Fibroblast of gingiva (primary cell): Measurements from ENCODE around the gene ZNF440.
A peak's percentile ranks its signal among the peaks of the same experiment; 100 is the strongest.
"Not testable (repeated sequence)": the region's sequence is repeated elsewhere in the genome, so short reads cannot be mapped to it uniquely, and the experiment has no call there.

ENCODE experiments used
- DNase-seq: peaks from one replicate; pipeline ENCODE4 v3.0.0-alpha.2; 2011; ENCODE audit warnings: low read depth

The ZNF440 gene

DNA sequence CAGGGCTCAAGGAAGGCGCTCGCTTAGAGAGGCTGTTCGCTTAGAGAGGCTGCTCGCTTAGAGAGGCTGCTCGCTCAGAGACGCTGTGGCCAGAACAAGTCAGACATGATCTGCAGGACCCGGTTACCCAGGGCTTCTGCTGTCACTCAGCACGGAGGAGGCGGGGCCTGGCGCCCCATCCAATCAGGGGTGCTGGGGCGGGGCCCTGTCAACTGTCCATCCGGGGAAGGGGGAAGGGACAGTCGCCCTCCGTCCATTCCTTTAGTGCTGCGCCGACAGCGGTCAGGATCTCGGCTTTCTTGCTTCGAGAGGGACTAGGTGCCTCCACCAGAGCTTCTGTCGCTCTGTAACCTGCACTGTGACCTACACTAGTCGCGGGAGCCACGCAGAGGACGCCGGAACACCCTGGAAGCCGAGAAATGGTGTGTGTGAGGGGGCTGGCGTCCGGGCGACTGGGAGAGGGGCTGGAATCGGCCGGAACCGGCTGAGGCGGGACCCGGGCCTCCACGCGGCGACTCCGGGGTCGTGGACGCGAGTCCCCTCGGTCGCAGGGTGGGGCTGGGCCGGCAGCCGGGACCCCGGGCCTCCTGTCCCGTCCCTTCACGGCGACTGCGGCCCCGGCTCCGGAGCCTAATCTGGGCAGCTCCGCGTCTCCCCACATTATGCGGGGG is at the start of gene ZNF440:
TSS of gene ZNF440 (plus strand) at position 245 of the 671 bp plus-strand sequence. CDS start at position 420, 175 bp downstream.
- DNase-seq: peak; percentile 90

DNA sequence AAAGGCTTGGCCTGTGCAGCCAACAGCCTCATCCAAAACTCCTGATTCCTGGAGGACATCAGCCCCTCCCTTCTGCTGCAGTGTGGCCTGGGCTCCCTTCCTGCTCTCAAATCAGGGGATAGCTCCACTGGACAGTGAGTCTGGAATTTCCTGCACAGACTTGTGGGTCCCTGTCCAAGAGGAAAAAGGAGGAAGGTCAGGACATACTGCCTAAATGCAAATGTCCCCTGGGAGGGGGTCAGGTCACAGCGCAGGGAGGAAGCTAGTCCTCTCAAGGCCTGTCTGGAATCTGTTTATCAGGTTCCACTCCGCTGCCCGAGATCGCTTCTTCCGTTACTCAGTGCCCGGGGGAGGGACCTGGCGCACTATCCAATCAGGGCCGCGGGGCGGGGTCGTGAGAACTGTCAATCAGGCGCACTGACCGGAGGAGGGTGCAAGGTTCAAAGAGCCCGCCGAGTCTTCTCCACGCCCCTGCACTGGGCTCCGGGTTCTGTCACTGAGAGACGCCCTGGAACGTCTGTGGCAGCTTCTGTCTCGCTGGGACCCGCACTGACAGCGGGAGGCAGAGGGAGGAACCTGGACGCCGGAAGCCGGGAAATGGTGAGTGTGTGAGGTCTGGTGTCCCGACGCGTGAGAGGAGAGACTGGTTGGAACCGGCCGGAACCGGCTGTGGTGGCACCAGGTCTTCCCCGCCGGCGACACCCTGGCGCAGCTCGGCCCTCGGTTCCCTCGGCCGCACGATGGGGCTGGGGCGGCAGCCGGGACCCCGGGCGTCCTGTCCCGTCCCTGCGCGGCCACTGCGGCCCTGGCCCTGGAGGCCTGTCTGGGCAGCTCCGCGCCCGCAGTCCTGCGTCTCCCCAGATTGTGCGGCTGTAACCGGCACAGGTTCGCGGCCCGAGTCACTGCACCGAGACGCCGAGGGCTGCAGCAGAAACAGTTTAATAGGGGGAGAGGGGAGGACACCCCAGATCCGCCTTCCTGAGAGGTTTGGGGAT is 47.2 kb upstream of the ZNF440 start, which contains the start of gene ZNF441:
TSS of gene ZNF441 (plus strand) at position 404 of the 995 bp plus-strand sequence. CDS start at position 598, 194 bp downstream.
- peak; percentile 95 for DNase-seq

DNA sequence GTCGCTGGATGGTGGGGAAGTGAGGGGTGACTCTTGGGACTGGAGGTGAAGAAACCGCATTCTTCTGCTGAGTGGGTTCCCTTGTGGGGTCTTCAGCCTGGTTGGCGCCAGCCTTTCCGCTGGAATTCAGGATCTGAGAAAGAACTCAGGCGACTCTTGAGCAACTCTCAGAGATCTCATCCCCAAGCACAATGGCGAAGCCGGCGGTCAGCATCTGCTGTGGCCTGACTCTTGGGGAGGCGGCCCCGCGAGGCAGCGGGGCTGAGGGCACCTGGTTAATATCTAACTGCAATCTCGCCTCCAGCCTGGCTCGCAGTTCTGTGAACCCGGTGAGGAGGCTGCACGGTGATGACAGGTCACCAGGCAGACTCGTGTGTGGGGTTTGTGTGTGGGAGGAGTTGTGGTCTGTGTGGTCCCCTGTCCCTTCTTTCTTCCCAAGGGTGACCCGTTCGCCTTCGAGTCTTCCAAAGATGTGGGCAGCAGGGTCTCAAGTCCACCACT is 46.4 kb upstream of the ZNF440 start:
- DNase-seq: peak; percentile 29

DNA sequence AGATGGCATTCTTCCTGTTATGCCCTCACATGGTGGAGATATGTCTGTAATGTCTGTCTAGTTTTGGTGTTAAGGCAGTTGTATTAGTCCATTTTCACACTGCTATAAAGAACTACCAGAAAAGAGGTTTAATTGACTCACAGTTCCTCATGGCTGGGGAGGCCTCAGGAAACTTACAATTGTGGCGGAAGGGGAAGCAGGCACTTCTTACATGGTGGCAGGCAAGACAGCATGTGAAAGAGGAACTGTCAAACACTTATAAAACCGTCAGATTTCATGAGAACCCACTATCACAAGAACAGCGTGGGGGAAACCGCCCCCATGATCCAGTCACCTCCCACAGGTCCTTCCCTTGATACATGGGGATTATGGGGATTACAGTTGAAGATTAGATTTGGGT is 44.1 kb upstream of the ZNF440 start:
- DNase-seq: no peak

GRCh38 chr19:11771520-11771919 is 42.6 kb upstream of the ZNF440 start:
- not testable (repeated sequence) for DNase-seq

DNA sequence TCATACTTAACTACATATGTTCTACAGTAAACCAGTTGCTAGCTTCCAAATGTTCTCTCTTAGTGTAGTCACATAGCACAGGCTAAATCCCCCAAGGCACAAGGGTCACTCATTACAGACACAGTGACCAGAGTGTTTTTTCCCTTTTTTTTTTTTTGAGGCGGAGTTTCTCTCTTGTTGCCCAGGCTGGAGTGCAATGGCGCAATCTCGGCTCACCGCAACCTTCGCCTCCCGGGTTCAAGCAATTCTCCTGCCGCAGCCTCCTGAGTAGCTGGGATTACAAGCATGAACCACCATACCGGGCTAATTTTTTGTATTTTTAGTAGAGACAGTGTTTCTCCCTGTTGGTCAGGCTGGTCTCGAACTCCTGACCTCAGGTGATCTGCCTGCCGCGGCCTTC is 37.4 kb upstream of the ZNF440 start:
- not testable (repeated sequence) for DNase-seq

- no peak for DNase-seq
Measured at GRCh38 chr19:11780431-11781020, 33.5 kb upstream of the ZNF440 start.

DNA sequence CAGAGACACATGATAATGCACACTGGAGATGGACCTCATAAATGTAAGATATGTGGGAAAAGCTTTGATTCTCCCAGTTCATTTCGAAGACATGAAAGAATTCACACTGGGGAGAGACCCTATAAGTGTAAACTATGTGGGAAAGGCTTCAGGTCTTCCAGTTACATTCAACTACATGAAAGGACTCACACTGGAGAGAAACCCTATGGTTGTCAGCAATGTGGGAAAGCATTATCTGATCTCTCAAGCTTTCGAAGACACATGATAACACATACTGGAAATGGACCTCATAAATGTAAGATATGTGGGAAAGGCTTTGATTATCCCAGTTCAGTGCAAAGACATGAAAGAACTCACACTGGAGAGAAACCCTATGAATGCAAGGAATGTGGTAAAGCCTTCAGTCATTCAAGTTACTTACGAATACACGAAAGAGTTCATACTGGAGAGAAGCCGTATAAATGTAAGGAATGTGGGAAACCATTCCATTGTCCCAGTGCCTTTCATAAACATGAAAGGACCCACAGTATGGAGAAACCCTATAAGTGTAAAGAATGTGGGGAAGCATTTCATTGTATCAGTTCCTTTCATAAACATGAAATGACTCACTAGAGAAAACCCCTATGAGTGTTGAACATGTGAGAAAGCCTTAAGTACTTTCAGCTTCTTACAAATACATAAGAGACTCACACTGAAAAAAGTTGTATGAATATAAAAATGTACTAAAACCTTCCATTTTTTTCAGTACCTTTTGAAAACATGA is 32.6 kb upstream of the ZNF440 start:
- DNase-seq: no peak

GRCh38 chr19:11783767-11784166 is 30.3 kb upstream of the ZNF440 start:
- DNase-seq: no peak

GRCh38 chr19:11784356-11784755 is 29.7 kb upstream of the ZNF440 start:
- DNase-seq: no peak

GRCh38 chr19:11787536-11787935 is 26.5 kb upstream of the ZNF440 start:
- DNase-seq: no peak

GRCh38 chr19:11792942-11793341 is 21.1 kb upstream of the ZNF440 start:
- no peak for DNase-seq

DNA sequence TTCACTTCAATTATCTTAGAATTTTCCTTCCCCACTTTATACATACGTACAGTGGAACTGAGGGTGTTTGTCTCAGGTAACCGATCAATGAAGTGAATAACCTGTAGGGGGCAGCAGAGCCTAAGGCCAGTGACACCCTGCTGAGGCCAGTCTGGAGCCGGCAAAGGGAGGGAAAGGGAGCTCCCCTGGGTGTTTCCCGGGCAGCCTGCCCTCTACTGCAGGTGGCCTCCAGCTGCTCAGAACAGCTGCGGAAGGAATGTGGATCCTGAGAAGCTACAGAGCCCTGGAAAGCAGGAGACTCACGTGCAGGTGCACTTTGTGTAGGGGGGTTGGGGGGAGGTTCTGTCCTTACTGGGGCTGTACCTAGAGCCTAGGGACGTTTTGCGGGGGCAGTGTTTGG is 16.6 kb upstream of the ZNF440 start:
- peak; percentile 85 for DNase-seq

DNA sequence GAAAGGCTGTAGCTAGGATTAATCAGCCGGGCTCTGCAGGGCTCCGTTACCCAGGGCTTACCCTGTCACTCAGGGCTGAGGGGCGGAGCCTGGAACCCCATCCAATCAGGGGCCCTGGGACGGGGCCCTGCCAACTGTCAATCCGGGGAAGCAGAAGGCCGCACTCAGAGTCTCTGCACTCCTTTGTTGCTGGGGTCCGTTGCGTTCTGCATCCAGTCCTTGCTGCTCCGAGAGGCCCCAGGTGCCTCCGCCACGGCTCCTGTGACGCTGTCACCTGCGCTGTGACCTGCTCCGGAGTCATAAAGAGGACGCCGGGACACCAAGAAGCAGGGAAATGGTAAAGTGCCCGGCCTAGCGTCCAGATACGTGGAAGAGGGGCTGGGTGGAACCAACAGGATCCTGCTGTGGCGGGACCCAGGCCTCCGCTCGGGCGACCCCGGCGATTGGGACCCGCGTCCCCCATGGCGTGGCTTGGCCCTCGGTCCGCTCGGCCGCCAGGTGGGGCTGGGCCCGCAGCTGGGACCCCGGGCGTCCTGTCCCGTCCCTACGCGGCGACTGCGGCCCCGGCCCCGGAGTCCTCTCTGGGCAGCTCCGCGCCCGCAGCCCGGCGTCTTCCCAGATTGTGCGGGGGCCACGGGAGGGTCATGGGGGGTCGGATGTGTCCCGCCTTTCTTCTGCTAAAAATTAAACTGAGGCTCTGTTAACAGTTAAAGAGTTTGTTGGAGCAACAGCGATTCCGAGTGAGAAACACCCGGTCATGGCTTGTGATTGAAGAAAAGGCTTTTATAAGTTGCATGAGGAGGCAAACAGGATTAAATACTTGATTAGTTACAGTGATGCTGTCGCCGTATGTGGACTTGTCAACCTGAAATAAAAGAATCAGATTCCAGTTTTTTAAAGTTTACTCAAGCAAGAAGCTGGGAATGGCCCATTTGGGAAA is 15.4 kb upstream of the ZNF440 start, which contains the start of gene ZNF491:
TSS of gene ZNF491 (plus strand) at position 133 of the 940 bp plus-strand sequence. CDS start 7,431 bp downstream, outside the sequence.
- peak; percentile 78 for DNase-seq

DNA sequence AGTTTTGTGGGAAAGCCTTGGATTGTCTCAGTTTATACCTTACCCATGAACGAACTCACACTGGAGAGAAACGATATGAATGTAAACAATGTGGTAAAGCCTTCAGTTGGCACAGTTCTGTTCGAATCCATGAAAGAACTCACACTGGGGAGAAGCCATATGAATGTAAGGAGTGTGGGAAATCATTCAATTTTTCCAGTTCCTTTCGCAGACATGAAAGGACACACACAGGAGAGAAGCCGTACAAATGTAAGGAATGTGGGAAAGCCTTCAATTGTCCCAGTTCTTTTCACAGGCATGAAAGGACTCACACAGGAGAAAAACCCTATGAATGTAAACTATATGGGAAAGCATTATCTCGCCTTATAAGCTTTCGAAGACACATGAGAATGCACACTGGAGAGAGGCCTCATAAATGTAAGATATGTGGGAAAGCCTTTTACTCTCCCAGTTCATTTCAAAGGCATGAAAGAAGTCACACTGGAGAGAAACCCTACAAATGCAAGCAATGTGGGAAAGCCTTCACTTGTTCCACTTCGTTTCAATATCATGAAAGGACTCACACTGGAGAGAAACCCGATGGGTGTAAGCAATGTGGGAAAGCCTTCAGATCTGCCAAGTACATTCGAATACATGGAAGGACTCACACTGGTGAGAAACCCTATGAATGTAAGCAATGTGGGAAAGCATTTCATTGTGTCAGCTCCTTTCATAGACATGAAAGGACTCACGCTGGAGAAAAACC is 7.5 kb upstream of the ZNF440 start:
- no peak for DNase-seq

DNA sequence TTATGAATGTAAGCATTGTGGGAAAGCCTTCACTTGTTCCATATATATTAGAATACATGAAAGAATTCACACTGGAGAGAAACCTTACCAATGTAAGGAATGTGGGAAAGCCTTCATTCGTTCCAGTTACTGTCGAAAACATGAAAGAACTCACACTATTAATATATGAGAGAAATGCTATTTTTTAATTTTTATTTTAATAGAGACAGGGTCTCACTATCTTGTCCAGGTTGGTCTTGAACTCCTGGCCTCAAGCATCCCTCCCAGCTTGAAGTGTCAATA is 7.0 kb upstream of the ZNF440 start:
- no peak for DNase-seq

DNA sequence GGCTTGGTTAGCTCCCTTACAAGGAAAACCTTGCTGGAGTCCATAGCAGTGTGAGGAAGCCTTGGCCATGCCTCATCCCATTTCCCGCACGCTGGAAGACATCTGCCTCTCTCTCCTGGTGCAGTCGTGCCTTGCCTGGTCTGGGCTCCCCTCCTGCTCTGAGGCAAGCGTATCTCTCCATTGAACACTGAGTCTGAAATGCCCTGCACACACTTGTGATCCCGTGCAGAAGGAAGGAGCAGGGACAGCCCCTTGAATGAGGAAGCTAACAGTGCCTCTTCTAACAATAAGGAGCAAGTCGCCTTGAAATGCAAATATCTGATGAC is 407 bp upstream of the ZNF440 start:
- DNase-seq: no peak

DNA sequence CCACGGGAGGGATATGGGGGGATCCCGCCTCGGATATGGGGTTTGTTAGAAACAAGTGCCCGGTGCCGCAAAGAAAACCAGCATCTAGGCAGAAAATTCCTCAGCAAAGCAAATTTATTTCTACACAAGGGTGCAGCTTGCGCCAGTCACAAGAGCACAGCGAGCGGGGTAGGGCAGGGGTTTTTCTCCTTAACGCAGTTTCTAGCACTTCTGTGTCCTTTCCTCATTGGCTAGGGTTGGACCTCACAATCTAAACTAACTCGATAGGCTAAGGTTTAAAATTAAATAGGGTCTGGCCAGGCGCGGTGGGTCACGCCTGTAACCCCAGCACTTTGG is 595 bp downstream of the ZNF440 start:
- peak; percentile 40 for DNase-seq

DNA sequence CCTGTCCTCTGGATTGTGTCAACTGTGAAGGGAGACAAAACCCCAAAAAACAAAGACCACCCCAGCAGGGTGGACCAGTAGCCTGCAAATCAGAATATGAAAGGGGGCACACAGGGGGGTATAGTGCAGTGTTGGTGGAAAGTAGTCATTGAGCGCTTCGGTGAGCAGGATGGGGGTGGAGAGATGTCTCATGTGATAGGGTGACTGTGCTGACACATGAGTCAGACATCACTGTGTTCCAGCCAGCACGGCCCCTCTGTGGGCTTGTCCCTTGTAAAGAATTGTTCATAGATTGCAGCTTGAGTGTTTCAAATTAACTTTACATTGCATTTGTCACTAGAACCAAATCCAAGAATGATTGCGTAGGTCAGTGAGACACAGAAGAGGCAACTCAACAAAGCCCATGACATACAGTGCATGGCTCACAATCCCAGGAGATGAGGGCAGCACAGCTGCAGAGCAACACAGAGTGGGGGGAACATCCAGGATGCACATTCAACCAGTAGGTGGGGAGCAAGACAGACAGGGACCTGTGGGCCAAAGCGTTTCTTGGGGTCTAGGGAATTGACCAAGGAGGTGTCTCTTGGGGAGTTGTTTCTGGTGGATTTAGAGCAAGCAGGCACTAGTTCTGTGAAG is 7.5 kb downstream of the ZNF440 start:
- peak; percentile 9 for DNase-seq
